SK-N-MC (cell line): ENCODE data around the gene TRIM45.

Experiments
- DNase-seq: peaks from one replicate; pipeline ENCODE4 v3.0.0-alpha.2; 2011; ENCODE audit warnings: low read depth, low spot score
- H3K27ac ChIP-seq: fragments of 200-600 bp; sonication (generic); 2 replicates; pipeline ENCODE4 v1.5.1; 2016; ENCODE audit warnings: mixed run types
- H3K36me3 ChIP-seq: fragments of 200-600 bp; sonication (generic); 2 replicates; pipeline ENCODE4 v1.6.1; 2017; ENCODE audit warnings: antibody characterized with exemption, low read length, mixed read lengths; ENCODE audit not compliant: insufficient read depth
- H3K4me3 ChIP-seq: fragments of 200-600 bp; sonication (generic); 2 replicates; pipeline ENCODE4 v1.5.1; 2016
- H3K9ac ChIP-seq: fragments of 200-600 bp; sonication (generic); 2 replicates; pipeline ENCODE4 v1.8.0; 2017; ENCODE audit warnings: mixed run types, mixed read lengths; ENCODE audit not compliant: insufficient read length
- H3K9me3 ChIP-seq: fragments of 200-600 bp; sonication (generic); 2 replicates; pipeline ENCODE4 v1.6.1; 2017; ENCODE audit warnings: low read depth, mild to moderate bottlenecking, antibody characterized with exemption, low read length, moderate library complexity, mixed read lengths
- EZH2 ChIP-seq: fragments of 200-600 bp; sonication (generic); IDR thresholded peaks from one replicate; pipeline ENCODE4 v1.6.1; 2017; ENCODE audit warnings: antibody characterized with exemption
- FOXP2 ChIP-seq: optimal IDR thresholded peaks from 2 replicates; pipeline ENCODE3; 2011; ENCODE audit warnings: mild to moderate bottlenecking, moderate library complexity; ENCODE audit not compliant: insufficient read depth; ENCODE audit errors: extremely low read length, control extremely low read depth
- POLR2AphosphoS5 ChIP-seq: IDR thresholded peaks from 2 replicates; pipeline ENCODE4 v1.6.1; 2012; ENCODE audit warnings: mild to moderate bottlenecking, low read depth, low read length, borderline replicate concordance

TRIM45 gene

GRCh38 chr1:117098287-117098890 lies 23.2 kb downstream of the TRIM45 start:
- Histone ChIP-seq H3K9me3 (no peaks in the 10 kb centered on the region), H3K36me3 (peaks cover 62% of the 10 kb centered on the region), H3K4me3 (no peak overlapping the region), H3K9ac (no peak overlapping the region), H3K27ac (no peak overlapping the region)
- TF ChIP-seq POLR2AphosphoS5 (no peak), FOXP2 (no peak), EZH2 (no peak)
- DNase-seq = no peak

GRCh38 chr1:117097443-117097842 lies 24.1 kb downstream of the TRIM45 start:
- Histone ChIP-seq H3K9me3 (no peaks in the 10 kb centered on the region), H3K27ac (no peak overlapping the region), H3K9ac (no peak overlapping the region), H3K36me3 (peaks cover 64% of the 10 kb centered on the region), H3K4me3 (no peak overlapping the region)
- no peak for TF ChIP-seq POLR2AphosphoS5
- no peak for TF ChIP-seq EZH2
- TF ChIP-seq FOXP2 = no peak
- no peak for DNase-seq

GRCh38 chr1:117096951-117097408 lies 24.6 kb downstream of the TRIM45 start:
- DNase-seq = no peak
- TF ChIP-seq FOXP2 = no peak
- no peak for TF ChIP-seq POLR2AphosphoS5
- TF ChIP-seq EZH2 = no peak
- Histone ChIP-seq H3K9me3 (no peaks in the 10 kb centered on the region), H3K9ac (no peak overlapping the region), H3K36me3 (peaks cover 62% of the 10 kb centered on the region), H3K27ac (no peak overlapping the region), H3K4me3 (no peak overlapping the region)

GRCh38 chr1:117094841-117095604 lies 26.5 kb downstream of the TRIM45 start:
- Histone ChIP-seq H3K36me3 (peaks cover 69% of the 10 kb centered on the region), H3K9ac (no peak overlapping the region), H3K4me3 (no peak overlapping the region), H3K27ac (no peak overlapping the region), H3K9me3 (no peaks in the 10 kb centered on the region)
- TF ChIP-seq EZH2 (no peak), POLR2AphosphoS5 (no peak), FOXP2 (no peak)
- no peak for DNase-seq

GRCh38 chr1:117093870-117094621 lies 27.5 kb downstream of the TRIM45 start:
- Histone ChIP-seq H3K9me3 (no peaks in the 10 kb centered on the region), H3K9ac (no peak overlapping the region), H3K36me3 (peaks cover 72% of the 10 kb centered on the region), H3K27ac (no peak overlapping the region), H3K4me3 (no peak overlapping the region)
- no peak for DNase-seq
- no peak for TF ChIP-seq EZH2
- no peak for TF ChIP-seq POLR2AphosphoS5
- no peak for TF ChIP-seq FOXP2

- no peak overlapping the region for H3K9ac ChIP-seq
- H3K27ac ChIP-seq = no peak overlapping the region
- DNase-seq = no peak
Measured at GRCh38 chr1:117093091-117093534, 28.4 kb downstream of the TRIM45 start.

GRCh38 chr1:117092594-117092993 lies 29.0 kb downstream of the TRIM45 start:
- no peak for DNase-seq
- H3K9me3 ChIP-seq = no peaks in the 10 kb centered on the region
- H3K9ac ChIP-seq = no peak overlapping the region
- H3K36me3 ChIP-seq = peaks cover 67% of the 10 kb centered on the region
- H3K4me3 ChIP-seq = no peak overlapping the region
- TF ChIP-seq EZH2 (no peak), POLR2AphosphoS5 (no peak), FOXP2 (no peak)
- no peak overlapping the region for H3K27ac ChIP-seq

More at GRCh38 chr1:117093091-117093534, 28.4 kb downstream of the TRIM45 start:
- Histone ChIP-seq H3K9me3 (no peaks in the 10 kb centered on the region), H3K36me3 (peaks cover 69% of the 10 kb centered on the region), H3K4me3 (no peak overlapping the region)
- TF ChIP-seq POLR2AphosphoS5 = no peak
- TF ChIP-seq EZH2 = no peak
- TF ChIP-seq FOXP2 = no peak

- DNase-seq = no peak
- Histone ChIP-seq H3K4me3 (no peak overlapping the region), H3K9me3 (no peaks in the 10 kb centered on the region), H3K27ac (no peak overlapping the region), H3K36me3 (peaks cover 58% of the 10 kb centered on the region), H3K9ac (no peak overlapping the region)
- TF ChIP-seq FOXP2 (no peak), EZH2 (no peak), POLR2AphosphoS5 (no peak)
Measured at GRCh38 chr1:117089996-117090395, 31.6 kb downstream of the TRIM45 start.
